Limb (tissue), 2 donors: ENCODE data around the gene RRP9.
"Not testable (repeated sequence)": the region's sequence is repeated elsewhere in the genome, so short reads cannot be mapped to it uniquely, and the experiment has no call there.

Experiments
- DNase-seq, 2 donors: peaks; one replicate each; pipeline ENCODE4 v3.0.0-alpha.2; 2016; ENCODE audit errors: extremely low spot score in 2 of 2

Gene RRP9, protein sequence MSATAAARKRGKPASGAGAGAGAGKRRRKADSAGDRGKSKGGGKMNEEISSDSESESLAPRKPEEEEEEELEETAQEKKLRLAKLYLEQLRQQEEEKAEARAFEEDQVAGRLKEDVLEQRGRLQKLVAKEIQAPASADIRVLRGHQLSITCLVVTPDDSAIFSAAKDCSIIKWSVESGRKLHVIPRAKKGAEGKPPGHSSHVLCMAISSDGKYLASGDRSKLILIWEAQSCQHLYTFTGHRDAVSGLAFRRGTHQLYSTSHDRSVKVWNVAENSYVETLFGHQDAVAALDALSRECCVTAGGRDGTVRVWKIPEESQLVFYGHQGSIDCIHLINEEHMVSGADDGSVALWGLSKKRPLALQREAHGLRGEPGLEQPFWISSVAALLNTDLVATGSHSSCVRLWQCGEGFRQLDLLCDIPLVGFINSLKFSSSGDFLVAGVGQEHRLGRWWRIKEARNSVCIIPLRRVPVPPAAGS

DNA sequence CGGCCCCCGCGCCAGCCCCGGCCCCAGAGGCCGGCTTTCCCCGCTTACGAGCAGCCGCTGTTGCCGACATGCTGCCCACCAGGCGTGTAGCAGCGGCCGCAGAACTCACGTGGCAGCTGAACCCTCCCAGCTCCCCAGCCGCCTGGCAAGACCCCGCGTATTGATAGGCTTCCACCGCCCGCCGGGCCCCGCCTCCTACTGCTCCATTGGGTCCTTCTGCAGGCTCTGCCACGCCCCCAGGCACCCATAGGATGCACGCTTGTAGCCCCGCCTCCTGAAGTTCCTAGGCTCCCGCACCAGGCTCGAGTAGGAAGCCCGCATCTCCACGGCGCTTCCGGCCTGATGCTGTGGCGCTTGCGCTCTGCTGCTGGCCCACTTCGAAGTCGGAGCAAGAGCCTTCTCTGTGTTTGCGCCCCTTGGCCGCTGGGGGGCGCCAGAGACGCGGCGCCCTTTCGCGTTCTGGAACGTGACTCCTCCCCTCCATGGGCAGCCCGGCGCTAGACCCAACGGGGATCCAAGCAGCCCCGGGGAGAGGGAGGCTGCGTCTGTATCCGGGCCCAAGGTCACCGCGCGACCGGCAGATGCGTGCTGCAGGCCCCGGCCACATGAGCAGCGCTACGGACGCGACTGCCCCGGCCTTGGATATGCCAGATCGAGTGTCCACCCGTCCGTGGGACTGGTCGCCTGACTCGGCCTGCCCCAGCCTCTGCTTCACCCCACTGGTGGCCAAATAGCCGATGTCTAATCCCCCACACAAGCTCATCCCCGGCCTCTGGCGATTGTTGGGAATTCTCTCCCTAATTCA is at the start of gene RRP9, which contains the start of gene PARP3:
Gene RRP9 (minus strand): TSS at position 107 of the 805 bp plus-strand sequence. CDS start 37 bp downstream, at position 70.
Gene PARP3 (plus strand): TSS at position 566 of the 805 bp plus-strand sequence. CDS start 993 bp downstream, outside the sequence.
- DNase-seq: peak; percentile 99 to 100

DNA sequence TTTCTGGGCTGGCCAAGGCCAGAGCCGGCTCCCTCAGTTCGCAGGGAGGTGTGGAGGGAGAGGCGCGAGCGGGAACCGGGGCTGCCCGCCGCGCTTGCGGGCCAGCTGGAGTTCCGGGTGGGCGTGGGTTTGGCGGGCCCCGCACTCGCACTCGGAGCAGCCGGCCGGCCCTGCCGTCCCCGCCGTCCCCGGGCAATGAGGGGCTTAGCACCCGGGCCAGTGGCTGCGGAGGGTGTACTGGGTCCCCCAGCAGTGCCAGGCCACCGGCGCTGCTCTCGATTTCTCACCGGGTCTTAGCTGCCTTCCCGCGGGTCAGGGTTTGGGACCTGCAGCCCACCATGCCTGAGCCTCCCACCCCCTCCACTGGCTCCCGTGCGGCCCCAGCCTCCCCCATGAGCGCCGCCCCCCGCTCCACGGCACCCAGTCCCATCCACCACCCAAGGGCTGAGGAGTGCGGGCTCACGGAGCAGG is 48.8 kb upstream of the RRP9 start:
- DNase-seq: not testable (repeated sequence)

DNA sequence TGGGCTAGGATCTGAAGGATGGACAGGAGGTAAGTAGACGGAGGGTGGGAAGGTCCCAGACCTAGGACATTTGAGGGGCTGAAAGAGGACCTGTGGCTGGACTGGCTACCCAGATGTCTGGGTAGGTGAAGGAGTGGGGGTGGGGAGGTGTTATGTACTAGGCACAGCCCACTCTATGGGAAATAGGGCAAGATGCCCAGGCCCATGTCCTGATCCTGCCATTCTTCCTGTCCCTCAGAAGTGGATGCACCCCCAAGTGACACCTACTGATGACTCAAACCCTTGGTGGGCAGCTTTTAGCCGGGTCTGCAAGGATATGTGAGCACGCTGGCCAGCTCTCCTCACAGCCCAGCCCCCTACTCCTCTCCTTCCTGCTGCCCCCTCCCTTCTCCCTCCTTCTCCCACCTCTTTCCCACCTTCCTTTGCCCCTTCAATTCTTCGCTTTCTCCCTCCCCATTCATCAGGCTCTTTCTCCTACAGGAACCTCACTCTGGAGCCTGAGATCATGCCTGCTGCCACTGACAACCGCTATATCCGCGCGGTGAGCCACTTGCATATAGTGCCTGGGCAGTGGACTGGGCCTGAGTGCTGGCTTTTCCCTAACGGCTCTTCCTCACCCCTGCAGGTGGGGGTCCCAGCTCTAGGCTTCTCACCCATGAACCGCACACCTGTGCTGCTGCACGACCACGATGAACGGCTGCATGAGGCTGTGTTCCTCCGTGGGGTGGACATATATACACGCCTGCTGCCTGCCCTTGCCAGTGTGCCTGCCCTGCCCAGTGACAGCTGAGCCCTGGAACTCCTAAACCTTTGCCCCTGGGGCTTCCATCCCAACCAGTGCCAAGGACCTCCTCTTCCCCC is 46.8 kb upstream of the RRP9 start:
- no peak for DNase-seq

DNA sequence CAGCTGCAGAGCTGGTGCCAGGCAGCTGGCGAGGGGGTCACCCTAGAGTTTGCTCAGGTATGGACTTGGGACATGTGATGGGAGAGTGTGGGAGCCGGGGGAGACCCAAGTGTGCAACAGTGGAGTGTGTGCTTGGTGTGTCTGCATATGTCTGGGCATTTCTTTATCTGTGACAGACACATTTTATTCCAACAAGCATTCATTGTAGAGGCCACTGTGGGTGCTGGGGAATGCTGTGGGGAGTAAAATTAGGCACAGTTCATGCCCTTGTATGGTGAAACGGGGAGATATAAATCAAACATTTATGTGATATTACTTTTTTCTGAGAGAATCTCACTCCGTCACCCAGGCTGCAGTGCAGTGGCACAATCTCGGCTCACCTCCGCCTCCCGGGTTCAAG is 45.9 kb upstream of the RRP9 start:
- no peak for DNase-seq

DNA sequence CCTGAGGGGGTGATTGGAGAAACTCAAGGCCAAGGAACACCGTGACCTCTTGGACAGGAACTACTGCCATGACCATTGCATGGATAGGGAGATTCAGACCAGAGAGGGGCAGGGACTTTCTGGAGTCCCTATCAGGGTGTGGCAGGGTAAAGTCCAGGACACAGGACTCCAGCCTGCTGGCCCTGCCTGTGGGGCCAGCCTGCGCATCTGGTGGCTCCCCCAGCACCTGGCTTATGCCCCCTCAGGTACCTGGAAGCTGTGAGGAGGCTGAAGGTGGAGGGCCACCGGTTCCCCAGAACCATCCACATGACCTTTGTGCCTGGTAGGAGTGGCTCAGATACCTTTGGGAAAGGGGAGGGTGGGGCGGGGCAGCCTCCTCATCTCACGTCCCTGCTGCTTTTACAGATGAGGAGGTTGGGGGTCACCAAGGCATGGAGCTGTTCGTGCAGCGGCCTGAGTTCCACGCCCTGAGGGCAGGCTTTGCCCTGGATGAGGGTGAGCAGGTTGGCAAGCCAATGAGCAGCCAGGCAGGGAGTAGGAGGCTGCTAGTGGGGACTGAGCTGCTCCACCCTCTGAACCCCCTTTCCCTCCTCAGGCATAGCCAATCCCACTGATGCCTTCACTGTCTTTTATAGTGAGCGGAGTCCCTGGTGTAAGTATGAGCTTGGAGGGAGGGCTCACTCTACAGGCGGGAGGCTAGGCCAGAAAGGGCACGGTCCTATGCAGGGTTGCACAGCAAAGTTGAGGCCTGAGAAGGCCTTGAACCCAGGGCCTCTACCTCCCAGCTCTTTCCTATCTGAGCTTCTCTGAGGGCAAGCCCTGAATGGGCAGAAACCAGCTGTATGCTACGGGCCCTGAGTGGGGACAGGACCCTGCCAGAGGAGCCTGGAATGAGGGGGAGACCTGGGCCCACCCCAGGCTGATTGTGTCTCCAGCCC is 44.6 kb upstream of the RRP9 start:
- no peak for DNase-seq

DNA sequence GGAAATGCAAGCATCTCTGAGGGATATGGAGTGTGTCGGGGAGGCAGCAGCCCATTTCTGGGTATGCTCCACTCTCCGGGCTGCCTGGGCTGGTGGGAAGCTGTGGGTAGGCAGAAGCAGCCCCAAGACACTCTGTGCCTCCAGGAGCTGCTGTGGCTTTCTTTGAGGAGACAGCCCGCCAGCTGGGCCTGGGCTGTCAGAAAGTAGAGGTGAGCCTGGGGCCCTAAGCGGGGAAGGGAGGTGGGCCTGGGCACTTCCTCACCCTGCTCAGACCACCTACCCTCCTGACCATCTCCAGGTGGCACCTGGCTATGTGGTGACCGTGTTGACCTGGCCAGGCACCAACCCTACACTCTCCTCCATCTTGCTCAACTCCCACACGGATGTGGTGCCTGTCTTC is 43.4 kb upstream of the RRP9 start:
- no peak for DNase-seq

DNA sequence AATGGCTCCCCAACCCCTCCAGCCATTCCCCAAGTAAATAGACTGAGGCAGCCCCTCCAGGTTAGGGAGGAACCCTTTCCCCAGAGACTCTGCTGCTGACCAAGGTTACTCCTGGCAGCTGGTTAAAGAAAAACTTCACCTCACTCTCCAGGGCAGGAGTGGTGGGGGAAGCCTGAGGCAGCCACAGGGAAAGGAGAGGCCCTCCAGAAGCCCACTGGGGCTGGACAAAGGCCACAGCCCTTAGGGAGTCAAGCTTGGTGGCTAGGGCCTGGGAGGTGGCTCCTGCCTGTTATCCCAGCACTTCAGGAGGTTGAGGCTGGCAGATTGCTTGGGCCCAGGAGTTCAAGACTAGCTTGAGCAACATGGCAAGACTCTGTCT is 42.6 kb upstream of the RRP9 start:
- no peak for DNase-seq

DNA sequence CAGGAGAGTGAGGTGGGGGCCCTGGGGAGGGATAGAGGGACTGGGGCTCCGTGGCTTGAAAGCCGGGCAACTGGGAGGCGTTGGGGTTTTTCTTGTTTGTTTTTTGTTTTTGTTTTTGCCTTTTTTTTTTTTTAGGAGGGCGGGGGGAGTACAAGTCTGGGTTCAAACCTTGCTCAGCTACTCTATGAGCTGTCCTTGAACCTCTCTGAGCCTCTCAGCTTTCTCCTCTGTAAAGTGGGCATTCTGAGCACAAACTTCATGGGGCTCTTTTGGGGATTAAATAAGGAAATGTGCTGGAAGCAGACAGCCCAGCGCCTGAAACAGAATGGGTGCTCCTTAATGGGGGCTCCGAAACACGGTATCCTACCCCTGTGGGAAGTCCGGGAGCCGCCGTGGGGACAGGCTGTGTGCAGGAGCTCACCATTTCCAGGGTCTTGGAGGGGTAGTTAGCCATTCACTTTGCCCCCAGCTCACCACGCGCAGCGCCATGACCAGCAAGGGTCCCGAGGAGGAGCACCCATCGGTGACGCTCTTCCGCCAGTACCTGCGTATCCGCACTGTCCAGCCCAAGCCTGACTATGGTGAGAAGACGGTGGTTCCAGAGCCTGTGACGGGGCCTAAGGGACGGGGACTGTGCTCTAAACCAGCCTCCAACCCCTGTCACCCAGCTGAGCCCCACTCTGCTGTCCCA is 42.0 kb upstream of the RRP9 start:
- DNase-seq: no peak

DNA sequence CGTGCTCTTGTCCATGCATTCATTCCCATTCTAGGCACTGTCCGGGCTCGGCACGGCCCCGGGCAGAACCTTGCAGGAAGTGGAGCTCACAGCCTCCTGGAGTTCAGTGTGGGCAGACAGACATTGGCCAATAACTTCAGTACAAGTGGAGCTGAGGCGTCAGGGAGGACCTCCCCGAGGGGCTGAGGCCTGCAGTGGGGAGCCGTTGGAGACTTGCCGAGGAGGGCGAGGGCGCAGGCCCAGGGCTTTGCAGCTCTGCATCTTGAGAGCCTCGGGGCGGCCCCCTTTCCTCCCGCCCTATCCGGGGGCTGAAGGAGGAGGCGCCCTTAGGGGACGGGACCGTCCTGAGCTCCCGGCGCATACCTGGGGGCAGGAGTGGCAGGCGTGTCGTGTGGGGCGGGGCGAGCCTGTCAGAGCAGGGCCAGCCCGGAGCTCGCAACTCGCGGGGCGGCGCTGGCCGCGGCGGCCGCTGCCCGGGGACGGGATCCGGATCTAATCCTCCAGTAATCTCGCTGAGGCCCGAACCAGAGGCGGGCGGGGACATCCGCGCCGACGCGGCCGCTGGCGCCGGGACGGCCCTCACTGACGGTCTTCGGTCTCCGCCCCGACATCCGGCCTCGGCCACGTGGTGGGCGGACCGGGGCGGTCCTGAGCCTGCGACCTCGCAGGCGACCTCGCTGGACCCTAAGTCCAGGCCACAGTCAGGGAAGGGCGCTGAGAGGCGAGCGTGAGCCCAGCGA is 41.3 kb upstream of the RRP9 start, which contains the start of gene ACY1:
Gene ACY1 (plus strand): TSS at position 698 of the 740 bp plus-strand sequence. CDS start 530 bp downstream, outside the sequence.
- DNase-seq: peak; percentile 70 to 84

DNA sequence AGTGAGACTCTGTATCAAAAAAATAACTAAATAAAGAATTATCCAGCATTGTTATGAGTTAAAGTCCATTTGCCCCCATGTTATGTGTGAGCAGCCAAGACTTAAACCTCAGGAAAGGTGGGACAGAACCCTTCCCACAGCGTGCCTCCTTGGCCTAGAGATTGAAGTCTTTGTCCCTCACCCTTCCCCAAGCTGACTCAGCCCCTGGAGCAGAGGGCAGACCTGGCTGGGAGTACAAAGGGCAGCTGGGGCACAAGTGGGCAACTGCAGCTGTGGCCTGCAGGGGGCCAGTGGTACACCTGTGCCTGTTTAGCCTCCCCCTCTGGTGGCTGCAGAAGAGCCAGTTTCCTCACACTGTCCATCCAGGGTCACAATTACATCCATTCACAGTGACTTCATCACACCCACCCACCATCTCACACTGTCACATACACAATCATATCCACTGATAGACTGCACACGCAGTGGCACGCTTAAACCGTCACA is 40.7 kb upstream of the RRP9 start:
- no peak for DNase-seq

DNA sequence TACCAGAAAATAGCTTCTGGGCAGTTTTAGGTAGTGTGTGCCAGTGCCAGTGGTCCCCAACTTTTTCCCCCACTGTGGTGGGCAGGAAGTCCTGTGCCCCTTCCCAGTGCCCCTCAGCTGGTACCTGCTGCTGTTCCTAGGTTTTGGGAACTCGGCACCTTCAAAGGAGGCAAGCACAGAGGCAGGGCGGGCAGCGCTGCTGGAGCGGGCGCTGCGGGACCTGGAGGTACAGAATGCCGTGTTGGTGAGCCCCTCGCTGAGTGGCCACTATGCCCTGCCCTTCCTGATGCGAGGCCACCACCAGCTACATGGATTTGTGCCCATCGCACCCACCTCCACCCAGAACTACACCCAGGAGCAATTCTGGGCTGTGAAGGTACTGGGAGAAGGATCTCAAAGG is 38.5 kb upstream of the RRP9 start:
- no peak for DNase-seq

DNA sequence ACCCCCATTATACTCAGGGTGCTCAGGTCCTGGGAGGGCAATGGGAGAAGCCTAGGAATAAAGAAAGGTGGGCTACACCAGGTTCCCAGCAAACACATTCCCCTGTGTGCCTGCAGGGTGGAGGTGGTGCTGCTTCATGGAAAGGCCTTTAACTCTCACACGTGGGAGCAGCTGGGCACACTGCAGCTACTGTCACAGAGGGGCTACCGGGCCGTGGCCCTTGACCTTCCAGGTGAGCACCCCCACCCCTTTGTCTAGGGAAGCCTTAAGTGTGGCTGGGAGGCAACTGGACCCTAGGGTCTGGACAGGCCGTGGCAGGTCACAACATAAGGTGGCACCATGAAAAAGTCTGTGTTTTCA is 36.4 kb upstream of the RRP9 start:
- no peak for DNase-seq

DNA sequence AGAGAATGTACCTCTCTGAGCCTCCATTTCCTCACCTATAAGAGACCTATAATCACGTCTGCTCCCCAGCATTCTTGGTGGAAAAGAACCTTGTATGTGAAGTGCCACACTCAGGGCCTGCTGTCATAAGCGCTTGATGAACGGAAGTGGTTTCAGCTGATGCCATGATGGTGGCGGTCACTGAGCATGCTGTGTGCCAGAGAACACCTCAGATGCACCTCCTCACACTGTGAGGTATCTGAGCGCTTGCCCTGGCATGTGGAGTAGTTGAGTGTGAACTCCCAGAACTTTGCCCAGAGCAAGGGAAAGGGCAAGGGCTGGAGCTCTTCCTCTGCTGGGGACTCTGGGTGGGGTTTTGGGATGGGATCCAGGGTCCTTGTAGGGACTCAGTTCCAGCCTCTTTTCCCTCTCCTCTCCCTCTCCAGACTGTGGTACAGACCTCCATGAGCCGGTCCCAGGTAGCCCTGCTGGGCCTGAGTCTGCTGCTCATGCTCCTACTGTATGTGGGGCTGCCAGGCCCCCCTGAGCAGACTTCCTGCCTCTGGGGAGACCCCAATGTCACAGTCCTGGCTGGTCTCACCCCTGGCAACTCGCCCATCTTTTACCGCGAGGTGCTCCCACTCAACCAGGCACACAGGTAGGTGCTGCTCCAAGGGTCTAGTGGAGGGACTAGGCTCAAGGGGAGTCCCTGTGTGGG is 35.9 kb upstream of the RRP9 start:
- DNase-seq: no peak

DNA sequence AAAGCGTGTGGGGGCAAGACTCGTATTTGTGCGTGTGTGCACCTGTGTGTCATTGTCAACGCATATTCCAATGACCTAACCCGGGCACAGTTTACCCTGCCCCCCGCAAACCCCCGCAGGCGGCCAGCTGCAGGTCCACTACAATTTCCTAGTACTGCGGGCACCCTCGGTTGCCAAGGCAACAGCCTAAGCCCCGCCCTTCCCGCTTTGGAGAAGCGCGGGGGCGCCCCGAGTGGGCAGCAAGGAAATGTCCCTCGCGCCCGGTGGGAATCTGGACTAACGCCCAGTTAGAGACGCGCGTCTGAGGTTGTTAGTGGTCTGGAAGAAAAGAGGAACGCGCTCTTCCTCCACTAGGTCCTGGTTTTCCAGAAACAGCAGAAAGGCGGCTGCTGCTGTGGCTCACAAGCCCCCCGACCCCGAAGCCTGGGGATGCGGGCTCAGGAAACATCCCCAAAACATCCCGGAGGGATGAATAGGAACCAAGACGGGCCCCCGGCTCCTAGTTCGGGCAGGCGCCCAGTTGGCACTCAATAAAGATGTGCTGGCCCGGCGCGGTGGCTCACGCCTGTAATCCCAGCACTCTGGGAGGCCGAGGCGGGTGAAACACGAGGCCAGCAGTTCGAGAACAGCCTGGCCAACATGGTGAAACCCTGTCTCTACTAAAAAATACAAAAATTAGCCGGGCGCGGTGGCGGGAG is 34.3 kb upstream of the RRP9 start:
- DNase-seq: peak; percentile 65 to 84

DNA sequence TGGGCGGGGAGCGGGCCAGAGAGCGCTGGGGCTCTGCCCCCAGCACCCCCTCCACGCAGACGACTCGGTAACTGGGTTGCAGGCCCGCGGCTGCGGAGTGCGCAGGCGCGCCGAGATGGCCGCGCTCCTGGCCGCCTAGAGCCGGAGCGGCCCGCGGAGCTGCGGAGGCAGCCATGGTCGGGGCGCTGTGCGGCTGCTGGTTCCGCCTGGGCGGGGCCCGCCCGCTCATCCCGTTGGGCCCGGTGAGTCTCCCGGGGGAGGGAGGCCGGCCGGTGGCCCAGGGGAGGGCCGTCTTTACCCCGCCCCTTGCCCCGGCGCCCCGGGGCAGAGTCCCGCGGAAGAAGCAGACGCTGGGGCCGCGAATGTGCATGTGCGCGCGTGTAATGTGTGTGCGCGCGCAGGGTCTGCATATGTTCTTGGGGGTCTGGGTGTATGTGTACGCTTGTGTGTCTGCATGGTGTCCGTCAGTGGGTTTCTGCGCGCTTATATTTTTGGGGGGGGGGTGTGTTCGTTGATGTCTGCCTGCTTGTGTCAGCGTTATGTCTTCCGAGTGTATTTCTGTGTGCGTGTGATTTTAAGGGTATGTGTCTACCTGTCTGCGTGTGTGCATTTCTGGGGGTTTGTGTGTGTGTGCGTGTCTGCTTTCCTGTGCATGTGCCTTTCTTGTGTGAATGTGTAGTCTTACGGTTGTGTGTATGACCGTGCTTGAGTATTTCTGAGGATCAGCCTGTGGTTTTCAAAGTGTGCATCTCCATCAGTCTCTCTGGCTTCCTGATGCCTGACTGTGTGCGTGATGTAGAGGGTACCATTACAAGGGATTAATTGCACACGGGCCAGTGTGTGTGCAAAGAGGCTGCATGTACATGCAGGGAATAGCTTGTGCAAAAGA is 33.5 kb upstream of the RRP9 start, which contains the start of gene ABHD14A:
Gene ABHD14A (plus strand): TSS at position 102 of the 889 bp plus-strand sequence. CDS start 72 bp downstream, at position 174.
- DNase-seq: peak; percentile 70 to 82

DNA sequence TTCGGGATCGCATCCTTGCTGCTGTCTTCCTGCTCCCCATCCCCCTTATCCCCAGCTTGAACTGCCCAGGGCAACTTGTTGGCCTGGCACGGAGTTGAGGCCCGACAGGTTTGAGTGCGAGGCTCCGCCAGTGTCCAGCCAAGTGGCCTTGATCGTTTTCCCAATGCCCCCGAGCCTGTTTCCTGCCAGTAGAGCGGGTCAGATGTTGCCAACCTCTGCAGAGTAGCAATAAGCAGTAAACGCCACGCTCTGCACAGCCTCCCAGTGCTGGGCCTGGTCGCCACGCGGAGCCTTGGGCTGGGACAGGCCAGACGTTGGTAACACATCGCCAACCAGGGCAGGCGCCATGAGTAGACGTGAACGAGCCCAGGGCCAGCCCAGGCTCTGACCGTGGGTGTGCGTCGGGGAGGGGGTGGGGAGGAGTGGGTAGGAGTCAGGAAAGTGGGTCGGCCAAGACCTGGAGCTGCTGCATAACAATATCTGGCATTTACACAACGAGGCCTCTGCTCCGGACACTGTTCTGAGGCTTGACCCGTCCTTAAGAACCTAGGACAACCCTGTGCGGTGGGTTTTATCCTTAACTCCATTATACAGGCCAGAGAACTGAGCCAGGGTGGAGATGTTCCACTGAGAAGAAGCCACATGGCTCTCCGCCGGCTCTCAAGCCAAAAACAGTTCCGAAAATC is 32.7 kb upstream of the RRP9 start:
- DNase-seq: no peak
